HuH-7 (cell line): ENCODE data around the gene RAG2.

ENCODE experiments used
- DNase-seq: peaks from one replicate; pipeline ENCODE4 v3.0.0; 2011; ENCODE audit warnings: low spot score

RAG2 gene

GRCh38 chr11:36598051-36598450 is at the start of gene RAG2:
RAG2 (minus strand) TSS chr11:36598236; CDS start chr11:36594168, 4,068 bp downstream.
- DNase-seq = no peak

GRCh38 chr11:36638556-36638955 is 40.5 kb upstream of the RAG2 start:
- no peak for DNase-seq

- no peak for DNase-seq
Measured at GRCh38 chr11:36635066-36635862, 37.2 kb upstream of the RAG2 start.

- no peak for DNase-seq
Measured at GRCh38 chr11:36631774-36632173, 33.7 kb upstream of the RAG2 start.

GRCh38 chr11:36628765-36629244 is 30.8 kb upstream of the RAG2 start:
- no peak for DNase-seq

- DNase-seq = no peak
Measured at GRCh38 chr11:36628141-36628540, 30.1 kb upstream of the RAG2 start.

- DNase-seq = no peak
Measured at GRCh38 chr11:36627471-36627870, 29.4 kb upstream of the RAG2 start.

- DNase-seq = no peak
Measured at GRCh38 chr11:36627006-36627405, 29.0 kb upstream of the RAG2 start.

GRCh38 chr11:36623494-36623893 is 25.5 kb upstream of the RAG2 start:
- DNase-seq = no peak

GRCh38 chr11:36622431-36623136 is 24.5 kb upstream of the RAG2 start:
- peak; percentile 5 for DNase-seq

- DNase-seq = no peak
Measured at GRCh38 chr11:36620246-36620645, 22.2 kb upstream of the RAG2 start.

- no peak for DNase-seq
Measured at GRCh38 chr11:36619502-36619901, 21.5 kb upstream of the RAG2 start.

- DNase-seq = no peak
Measured at GRCh38 chr11:36618363-36619047, 20.5 kb upstream of the RAG2 start.

GRCh38 chr11:36617543-36618362 is 19.7 kb upstream of the RAG2 start:
- DNase-seq = no peak

GRCh38 chr11:36615826-36616225 is 17.8 kb upstream of the RAG2 start:
- no peak for DNase-seq

GRCh38 chr11:36609383-36609782 is 11.3 kb upstream of the RAG2 start:
- DNase-seq = no peak

- DNase-seq = no peak
Measured at GRCh38 chr11:36608491-36609199, 10.6 kb upstream of the RAG2 start.

- DNase-seq = no peak
Measured at GRCh38 chr11:36605221-36606216, 7.5 kb upstream of the RAG2 start.

GRCh38 chr11:36602135-36602534 is 4.1 kb upstream of the RAG2 start:
- no peak for DNase-seq

- no peak for DNase-seq
Measured at GRCh38 chr11:36601155-36601554, 3.1 kb upstream of the RAG2 start.
